GM12872 (cell line): Measurements from ENCODE around the gene OCEL1.

Source experiments
- TF ChIP-seq, protein P1 (sequence below): IDR thresholded peaks from 3 replicates; pipeline ENCODE4 v1.5.1; 2011; ENCODE audit warnings: low read depth, mild to moderate bottlenecking, low read length, moderate library complexity; ENCODE audit not compliant: insufficient read depth

The OCEL1 gene

DNA sequence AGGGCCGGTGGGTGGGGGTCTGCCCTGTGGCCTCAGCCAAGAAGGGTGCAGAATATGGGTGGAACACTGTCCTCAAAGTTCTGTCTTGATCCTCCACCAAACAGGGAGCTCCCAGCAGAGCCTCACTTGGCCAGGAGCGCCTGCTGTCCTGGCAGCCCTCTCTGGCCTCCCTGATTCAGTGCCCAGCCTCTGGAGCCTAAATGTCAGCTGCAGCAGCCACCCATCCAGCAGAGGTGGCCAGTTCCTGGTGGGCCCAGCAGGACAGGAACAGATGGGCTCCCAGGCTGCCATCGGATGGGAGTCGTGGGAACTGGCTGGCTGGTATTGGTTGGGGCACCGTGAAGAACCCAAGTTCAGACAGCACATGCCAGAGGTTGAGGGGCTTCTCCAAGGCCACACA lies 12.7 kb upstream of the OCEL1 start:
- TF ChIP-seq, protein P1, sequence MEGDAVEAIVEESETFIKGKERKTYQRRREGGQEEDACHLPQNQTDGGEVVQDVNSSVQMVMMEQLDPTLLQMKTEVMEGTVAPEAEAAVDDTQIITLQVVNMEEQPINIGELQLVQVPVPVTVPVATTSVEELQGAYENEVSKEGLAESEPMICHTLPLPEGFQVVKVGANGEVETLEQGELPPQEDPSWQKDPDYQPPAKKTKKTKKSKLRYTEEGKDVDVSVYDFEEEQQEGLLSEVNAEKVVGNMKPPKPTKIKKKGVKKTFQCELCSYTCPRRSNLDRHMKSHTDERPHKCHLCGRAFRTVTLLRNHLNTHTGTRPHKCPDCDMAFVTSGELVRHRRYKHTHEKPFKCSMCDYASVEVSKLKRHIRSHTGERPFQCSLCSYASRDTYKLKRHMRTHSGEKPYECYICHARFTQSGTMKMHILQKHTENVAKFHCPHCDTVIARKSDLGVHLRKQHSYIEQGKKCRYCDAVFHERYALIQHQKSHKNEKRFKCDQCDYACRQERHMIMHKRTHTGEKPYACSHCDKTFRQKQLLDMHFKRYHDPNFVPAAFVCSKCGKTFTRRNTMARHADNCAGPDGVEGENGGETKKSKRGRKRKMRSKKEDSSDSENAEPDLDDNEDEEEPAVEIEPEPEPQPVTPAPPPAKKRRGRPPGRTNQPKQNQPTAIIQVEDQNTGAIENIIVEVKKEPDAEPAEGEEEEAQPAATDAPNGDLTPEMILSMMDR = no peak

DNA sequence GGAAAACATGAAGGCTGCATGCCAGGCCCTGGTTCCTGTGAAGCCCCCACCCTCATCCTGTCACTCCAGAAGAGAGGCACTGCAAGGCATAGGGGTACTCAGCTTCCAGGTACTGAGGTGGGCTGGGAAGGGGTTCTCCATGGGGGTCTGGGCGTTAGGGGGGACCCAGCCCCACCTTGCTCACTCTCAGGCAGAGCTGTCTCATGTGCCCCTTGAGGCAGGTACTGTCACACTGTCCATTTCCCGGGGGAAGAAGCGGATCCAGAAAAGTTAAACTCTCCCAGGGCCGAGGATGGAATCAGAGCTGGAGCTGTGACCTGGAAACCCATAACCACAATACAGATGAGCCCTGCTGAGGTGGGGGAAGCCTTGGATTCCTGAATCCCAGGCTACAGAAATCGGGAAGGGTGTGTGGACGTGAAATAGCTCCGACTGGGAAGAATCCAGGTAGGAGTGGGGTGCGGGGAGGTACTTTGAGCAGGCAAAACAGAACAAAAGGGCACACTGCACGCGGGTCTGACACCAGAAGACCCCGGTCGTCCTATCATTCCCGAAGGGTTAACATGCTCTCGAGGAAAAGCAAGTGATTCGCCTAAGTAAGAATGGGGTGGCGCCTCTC lies 11.4 kb upstream of the OCEL1 start:
- TF ChIP-seq, protein P1 = no peak

DNA sequence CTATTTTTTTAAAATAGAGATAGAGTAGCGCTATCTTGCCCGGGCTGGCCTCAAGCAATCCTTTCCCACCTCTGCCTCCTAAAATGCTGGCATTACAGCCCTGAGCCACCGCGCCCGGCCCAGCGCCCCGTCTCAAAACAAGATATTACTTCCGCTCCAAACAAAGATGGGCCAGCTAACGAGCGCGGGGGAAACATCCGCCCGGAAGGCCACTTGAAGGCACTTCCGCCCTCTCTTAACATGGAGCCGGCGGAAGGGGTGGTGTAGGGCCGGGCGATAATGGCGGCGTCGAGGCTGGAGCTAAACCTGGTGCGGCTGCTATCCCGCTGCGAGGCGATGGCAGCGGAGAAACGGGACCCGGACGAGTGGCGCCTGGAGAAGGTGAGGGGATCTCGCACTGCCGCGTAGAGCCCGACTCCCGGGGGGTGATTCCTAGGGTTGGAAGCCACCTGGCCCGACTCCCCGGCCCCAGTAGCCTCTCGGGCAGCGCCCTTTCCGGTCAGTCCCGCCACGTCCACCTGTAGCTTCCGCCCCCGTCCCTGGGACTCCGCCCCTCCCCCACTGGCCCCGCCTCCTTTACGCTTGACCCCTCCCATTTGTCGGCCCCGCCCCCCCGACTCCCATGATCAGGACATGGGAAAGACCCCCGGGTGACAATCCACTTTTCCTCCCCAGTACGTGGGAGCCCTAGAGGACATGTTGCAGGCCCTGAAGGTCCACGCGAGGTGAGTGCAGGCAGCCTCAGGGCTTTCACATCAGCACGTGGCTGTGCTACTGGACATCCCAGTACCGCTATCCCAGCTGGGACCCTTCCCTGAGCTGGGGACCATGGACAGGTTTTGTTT lies 10.7 kb upstream of the OCEL1 start, which contains the start of gene USE1:
Gene USE1 (plus strand): TSS at position 231 of the 845 bp plus-strand sequence. CDS start 49 bp downstream, at position 280.
- TF ChIP-seq, protein P1 = no peak

DNA sequence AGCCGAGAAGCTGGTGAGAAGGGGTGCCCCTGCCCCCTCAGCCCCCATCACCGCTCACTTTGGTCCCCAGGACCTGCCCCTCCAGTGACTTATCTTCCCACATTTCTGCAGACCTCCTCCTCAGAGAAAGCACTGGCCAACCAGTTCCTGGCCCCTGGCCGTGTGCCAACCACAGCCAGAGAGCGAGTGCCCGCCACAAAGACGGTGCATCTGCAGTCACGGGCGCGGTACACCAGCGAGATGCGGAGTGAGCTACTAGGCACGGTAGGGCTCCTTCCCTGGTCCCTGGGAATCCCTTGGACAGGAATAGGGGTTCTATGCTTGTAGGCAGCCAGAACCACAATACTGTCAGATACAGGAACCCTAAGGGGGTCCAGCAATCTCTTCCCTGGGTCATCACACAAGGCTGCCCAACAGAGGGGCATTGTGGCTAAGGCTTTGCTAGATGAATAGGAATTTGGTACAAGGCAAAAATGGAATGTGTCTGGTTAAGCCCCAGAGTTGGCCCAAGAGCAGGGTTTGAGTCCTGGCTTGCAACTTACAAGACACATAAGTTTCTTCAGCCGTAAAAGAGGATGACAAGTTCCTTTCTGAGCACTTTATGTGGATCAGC lies 9.9 kb upstream of the OCEL1 start:
- TF ChIP-seq, protein P1 = no peak

DNA sequence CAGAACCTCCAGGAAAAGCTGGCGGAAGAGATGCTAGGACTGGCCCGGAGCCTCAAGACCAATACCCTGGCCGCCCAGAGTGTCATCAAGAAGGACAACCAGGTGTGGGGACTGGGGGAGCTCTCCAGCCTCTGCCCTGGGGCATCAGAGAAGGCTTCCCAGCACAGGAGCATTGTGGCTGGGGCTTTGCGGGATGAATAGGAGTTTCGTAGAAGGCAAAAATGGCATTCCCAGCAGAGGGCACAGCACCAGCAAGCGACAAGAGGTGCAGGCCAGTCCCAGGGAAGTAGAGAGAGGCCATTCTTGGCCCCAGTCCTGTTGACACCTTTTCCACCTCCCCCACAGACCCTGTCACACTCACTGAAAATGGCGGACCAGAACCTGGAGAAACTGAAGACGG lies 6.7 kb upstream of the OCEL1 start:
- TF ChIP-seq, protein P1 = no peak

DNA sequence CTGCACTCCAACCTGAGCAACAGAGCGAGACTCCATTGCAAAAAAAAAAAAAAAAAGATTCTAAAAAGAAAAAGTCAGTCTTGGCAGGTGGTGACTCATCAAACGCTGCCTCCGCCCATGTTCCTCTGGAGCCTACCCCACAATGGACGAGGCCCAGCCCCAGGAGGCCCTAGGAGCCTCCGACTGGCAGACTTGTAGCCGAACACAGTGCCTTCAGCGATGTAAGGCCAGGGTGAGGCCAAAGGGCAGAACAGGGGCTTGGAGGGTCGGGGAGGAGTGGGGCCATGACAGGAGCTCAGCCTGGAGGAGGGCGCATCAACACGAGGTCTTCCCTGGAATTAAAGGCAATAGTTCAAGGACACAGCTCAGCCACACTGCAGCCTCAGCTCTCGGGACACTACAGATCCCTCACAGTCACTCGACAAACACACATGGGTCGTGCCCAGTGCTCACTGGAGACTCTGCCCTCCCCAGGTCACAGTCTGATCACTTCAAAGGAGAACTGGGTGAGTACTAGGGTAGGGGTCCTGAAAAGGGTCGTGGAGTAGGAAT lies 5.7 kb upstream of the OCEL1 start:
- TF ChIP-seq, protein P1 = no peak

DNA sequence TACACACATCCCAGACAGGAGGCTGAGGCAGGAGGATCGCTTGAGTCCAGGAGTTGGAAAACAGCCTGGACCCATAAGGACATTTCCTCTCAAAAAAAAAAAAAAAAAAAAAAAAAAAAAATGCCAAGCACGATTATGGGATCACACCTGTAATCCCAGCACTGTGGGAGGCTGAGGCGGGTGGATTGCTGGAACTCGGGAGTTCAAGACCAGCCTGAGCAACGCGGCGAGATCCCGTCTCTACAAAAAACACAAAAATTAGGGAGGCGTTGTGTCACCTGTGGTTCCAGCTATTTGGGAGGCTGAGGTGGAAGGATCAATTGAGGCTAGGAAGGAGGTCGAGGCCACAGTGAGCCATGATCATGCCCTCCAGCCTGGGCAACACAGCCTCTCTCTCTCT lies 973 bp upstream of the OCEL1 start:
- TF ChIP-seq, protein P1 = no peak
